KMS-11 (cell line): ENCODE data around the gene RPP21.
A peak's percentile ranks its signal among the peaks of the same experiment; 100 is the strongest.

Experiments used
- H2AFZ ChIP-seq: fragments of 200-600 bp; sonication (generic); 2 replicates; pipeline ENCODE4 v1.6.1; 2016; ENCODE audit warnings: antibody characterized with exemption, mixed run types, low read depth
- H3K27ac ChIP-seq: fragments of 200-600 bp; sonication (generic); 2 replicates; pipeline ENCODE4 v1.6.1; 2016; ENCODE audit warnings: mild to moderate bottlenecking, mixed run types
- H3K27me3 ChIP-seq: fragments of 200-600 bp; sonication (generic); 2 replicates; pipeline ENCODE4 v1.6.1; 2017; ENCODE audit warnings: mild to moderate bottlenecking, low read depth, mixed run types, moderate library complexity; ENCODE audit not compliant: insufficient read depth
- H3K36me3 ChIP-seq: fragments of 200-600 bp; sonication (generic); 2 replicates; pipeline ENCODE4 v1.6.1; 2017; ENCODE audit warnings: mild to moderate bottlenecking, mixed run types; ENCODE audit not compliant: insufficient read depth
- H3K4me1 ChIP-seq: fragments of 200-600 bp; sonication (generic); 2 replicates; pipeline ENCODE4 v1.6.1; 2016; ENCODE audit warnings: mild to moderate bottlenecking, low read depth, mixed run types; ENCODE audit not compliant: poor library complexity, severe bottlenecking
- H3K4me2 ChIP-seq: fragments of 200-600 bp; sonication (generic); 2 replicates; pipeline ENCODE4 v1.7.0; 2016; ENCODE audit warnings: mild to moderate bottlenecking, mixed run types
- H3K4me3 ChIP-seq: fragments of 200-600 bp; sonication (generic); IDR thresholded peaks from 2 replicates; pipeline ENCODE4 v1.6.1; 2017; ENCODE audit warnings: low read depth, low read length, mixed read lengths; ENCODE audit not compliant: insufficient read depth
- H3K79me2 ChIP-seq: fragments of 200-600 bp; sonication (generic); 2 replicates; pipeline ENCODE4 v1.6.1; 2016; ENCODE audit warnings: low read depth, mixed run types; ENCODE audit not compliant: insufficient read depth
- H3K9ac ChIP-seq: fragments of 200-600 bp; sonication (generic); 2 replicates; pipeline ENCODE4 v1.6.1; 2016; ENCODE audit warnings: mild to moderate bottlenecking, mixed run types
- H4K20me1 ChIP-seq: fragments of 200-600 bp; sonication (generic); 2 replicates; pipeline ENCODE4 v1.6.1; 2016; ENCODE audit warnings: mild to moderate bottlenecking, mixed run types; ENCODE audit not compliant: insufficient read depth
- CTCF ChIP-seq: fragments of 200-600 bp; sonication (generic); conservative IDR thresholded peaks from 2 replicates; pipeline ENCODE4 v1.6.1; 2017; ENCODE audit warnings: low read depth, mild to moderate bottlenecking, antibody characterized with exemption, low read length, moderate library complexity, mixed read lengths

RPP21 gene

GRCh38 chr6:30327232-30327746 is 17.7 kb upstream of the RPP21 start:
- peak overlapping the region; percentile 97 for H2AFZ ChIP-seq
- H3K79me2 ChIP-seq = peaks cover 38% of the 10 kb centered on the region

GRCh38 chr6:30328397-30328796 is 16.6 kb upstream of the RPP21 start:
- Histone ChIP-seq H3K27ac (no peak overlapping the region), H3K27me3 (no peaks in the 10 kb centered on the region), H2AFZ (no peak overlapping the region), H3K79me2 (peaks cover 27% of the 10 kb centered on the region), H3K4me3 (no peak overlapping the region), H3K9ac (no peak overlapping the region), H4K20me1 (no peaks in the 10 kb centered on the region), H3K36me3 (no peaks in the 10 kb centered on the region), H3K4me2 (no peak overlapping the region; the same call in 1 of the 2 replicates), H3K4me1 (peaks cover 25% of the 10 kb centered on the region)
- TF ChIP-seq CTCF = no peak

More at GRCh38 chr6:30327232-30327746, 17.7 kb upstream of the RPP21 start:
- H3K9ac ChIP-seq = peak overlapping the region; percentile 91
- no peak for TF ChIP-seq CTCF
- H3K4me2 ChIP-seq = peak overlapping the region; percentile 84
- H3K27me3 ChIP-seq = no peaks in the 10 kb centered on the region
- no peaks in the 10 kb centered on the region for H4K20me1 ChIP-seq
- peak overlapping the region; percentile 79 for H3K27ac ChIP-seq
- no peaks in the 10 kb centered on the region for H3K36me3 ChIP-seq
- peaks cover 30% of the 10 kb centered on the region for H3K4me1 ChIP-seq
- H3K4me3 ChIP-seq = peak overlapping the region; percentile 44

- Histone ChIP-seq H3K36me3 (no peaks in the 10 kb centered on the region), H3K9ac (no peak overlapping the region)
Measured at GRCh38 chr6:30329331-30329730, 15.6 kb upstream of the RPP21 start.

GRCh38 chr6:30331981-30332380 is 13.0 kb upstream of the RPP21 start:
- Histone ChIP-seq H3K4me2 (no peak overlapping the region), H4K20me1 (no peaks in the 10 kb centered on the region), H2AFZ (no peak overlapping the region), H3K4me3 (no peak overlapping the region), H3K9ac (no peak overlapping the region), H3K79me2 (no peaks in the 10 kb centered on the region), H3K36me3 (no peaks in the 10 kb centered on the region), H3K27ac (no peak overlapping the region), H3K4me1 (peaks cover 9% of the 10 kb centered on the region), H3K27me3 (no peaks in the 10 kb centered on the region)
- TF ChIP-seq CTCF = no peak

More at GRCh38 chr6:30329331-30329730, 15.6 kb upstream of the RPP21 start:
- Histone ChIP-seq H2AFZ (no peak overlapping the region), H4K20me1 (no peaks in the 10 kb centered on the region), H3K4me1 (peaks cover 16% of the 10 kb centered on the region), H3K27me3 (no peaks in the 10 kb centered on the region), H3K4me2 (no peak overlapping the region), H3K27ac (no peak overlapping the region), H3K79me2 (peaks cover 18% of the 10 kb centered on the region), H3K4me3 (no peak overlapping the region)
- TF ChIP-seq CTCF = no peak
